Suprapubic skin (tissue), 4 donors: ENCODE results near the gene PWWP2B.

Experiments used
- POLR2A ChIP-seq, 2 donors: fragments of 450-650 bp; IDR thresholded peaks; one replicate each; pipeline ENCODE4 v1.6.1; 2017; ENCODE audit warnings: antibody characterized with exemption in 2 of 2, mild to moderate bottlenecking in 2 of 2, moderate library complexity in 2 of 2
- POLR2AphosphoS5 ChIP-seq, 3 donors: sonication (generic); formaldehyde crosslinking; IDR thresholded peaks; one replicate each; pipeline ENCODE4 v1.6.1; 2017; ENCODE audit warnings: antibody characterized with exemption in 3 of 3
- TF ChIP-seq, protein P1 (sequence below), 2 donors: fragments of 200-600 bp in 1 of 2; fragments of 450-650 bp in 1 of 2; sonication (generic) in 1 of 2; IDR thresholded peaks; one replicate each; pipeline ENCODE4 v1.5.1; 2016 to 2019; ENCODE audit warnings: antibody characterized with exemption in 2 of 2, mild to moderate bottlenecking in 1 of 2, moderate library complexity in 1 of 2

DNA sequence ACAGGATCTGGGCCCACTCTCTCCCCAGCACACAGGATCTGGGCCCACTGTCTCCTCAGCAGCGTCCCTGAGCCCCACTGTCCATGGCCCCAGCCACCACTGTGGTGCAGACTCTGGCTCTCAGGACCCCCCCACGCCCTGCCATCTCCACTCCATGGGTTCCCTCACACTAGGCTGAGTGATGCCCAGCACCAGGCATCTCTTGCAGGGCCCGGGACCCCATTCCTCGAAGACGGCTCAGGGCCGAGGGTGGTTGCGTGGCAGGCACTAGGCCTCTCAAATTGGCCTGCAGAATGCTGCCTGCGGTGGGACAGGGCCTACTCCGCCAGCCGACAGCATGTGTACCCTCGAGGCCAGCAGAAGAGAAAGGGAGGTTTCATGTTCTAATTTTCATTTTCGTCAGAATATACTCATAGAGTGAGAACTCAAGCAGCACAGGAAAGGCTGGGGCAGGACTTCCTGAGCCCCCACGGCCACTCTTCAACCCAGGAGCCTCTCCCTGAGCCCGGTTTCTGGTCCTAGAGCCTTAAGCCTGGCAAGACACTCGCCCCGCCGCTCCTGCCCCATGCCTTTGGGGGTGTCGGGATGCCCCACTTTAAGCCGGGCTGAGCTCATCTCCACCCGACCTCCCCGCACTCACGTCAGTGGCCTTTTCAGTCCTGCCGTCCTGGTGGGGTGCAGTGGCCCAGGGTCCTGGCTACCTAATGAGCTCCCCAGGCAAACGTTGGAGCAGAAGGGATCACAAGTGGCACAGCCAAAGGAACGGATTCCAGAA is 44.0 kb downstream of the PWWP2B start:
- TF ChIP-seq, protein P1, sequence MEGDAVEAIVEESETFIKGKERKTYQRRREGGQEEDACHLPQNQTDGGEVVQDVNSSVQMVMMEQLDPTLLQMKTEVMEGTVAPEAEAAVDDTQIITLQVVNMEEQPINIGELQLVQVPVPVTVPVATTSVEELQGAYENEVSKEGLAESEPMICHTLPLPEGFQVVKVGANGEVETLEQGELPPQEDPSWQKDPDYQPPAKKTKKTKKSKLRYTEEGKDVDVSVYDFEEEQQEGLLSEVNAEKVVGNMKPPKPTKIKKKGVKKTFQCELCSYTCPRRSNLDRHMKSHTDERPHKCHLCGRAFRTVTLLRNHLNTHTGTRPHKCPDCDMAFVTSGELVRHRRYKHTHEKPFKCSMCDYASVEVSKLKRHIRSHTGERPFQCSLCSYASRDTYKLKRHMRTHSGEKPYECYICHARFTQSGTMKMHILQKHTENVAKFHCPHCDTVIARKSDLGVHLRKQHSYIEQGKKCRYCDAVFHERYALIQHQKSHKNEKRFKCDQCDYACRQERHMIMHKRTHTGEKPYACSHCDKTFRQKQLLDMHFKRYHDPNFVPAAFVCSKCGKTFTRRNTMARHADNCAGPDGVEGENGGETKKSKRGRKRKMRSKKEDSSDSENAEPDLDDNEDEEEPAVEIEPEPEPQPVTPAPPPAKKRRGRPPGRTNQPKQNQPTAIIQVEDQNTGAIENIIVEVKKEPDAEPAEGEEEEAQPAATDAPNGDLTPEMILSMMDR (IDR thresholded peaks at IDR 0.05), result no peak
- TF ChIP-seq POLR2AphosphoS5 (IDR thresholded peaks at IDR 0.05) (no peak), POLR2A (IDR thresholded peaks at IDR 0.05) (no peak)
